DMS 273 (cell line): ENCODE measurements around the gene CER1.
"Not testable (repeated sequence)": the region's sequence is repeated elsewhere in the genome, so short reads cannot be mapped to it uniquely, and the experiment has no call there.

ENCODE experiments used
- DNase-seq: peaks from one replicate; lab custom pipeline; 2025; ENCODE audit not compliant: unreplicated experiment; lab: John Stamatoyannopoulos, UW

The CER1 gene

DNA sequence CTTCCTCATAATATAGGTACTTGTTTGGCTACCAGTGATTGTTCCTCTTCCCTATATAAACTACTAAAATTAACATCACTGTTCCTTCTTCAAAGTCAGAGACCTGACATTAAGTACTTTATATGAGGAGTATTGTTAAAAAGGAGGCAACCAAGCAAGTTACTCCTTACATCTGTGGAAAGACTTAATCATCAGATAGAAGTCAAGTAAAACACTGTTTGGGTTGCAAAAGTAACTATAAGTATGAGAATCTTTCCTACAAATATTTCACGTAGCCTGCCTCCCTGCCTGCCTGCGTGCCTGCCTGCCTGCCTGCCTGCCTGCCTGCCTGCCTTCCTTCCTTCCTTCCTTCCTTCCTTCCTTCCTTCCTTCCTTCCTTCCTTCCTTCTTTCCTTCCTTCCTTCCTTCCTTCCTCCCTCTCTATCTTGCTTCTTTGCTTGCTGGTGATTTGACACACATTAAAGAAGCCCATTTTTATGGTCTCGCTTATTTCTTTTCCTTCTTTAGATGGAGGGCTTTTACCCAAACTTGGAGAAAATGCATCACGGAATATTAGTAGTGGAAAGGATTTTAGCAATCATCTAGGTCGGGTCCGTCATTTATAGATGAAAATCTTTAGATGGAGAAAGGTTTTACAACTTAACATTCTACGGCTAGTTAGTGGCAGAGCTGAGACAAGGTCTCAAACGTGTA lies 3.2 kb downstream of the CER1 start:
- DNase-seq = no peak

DNA sequence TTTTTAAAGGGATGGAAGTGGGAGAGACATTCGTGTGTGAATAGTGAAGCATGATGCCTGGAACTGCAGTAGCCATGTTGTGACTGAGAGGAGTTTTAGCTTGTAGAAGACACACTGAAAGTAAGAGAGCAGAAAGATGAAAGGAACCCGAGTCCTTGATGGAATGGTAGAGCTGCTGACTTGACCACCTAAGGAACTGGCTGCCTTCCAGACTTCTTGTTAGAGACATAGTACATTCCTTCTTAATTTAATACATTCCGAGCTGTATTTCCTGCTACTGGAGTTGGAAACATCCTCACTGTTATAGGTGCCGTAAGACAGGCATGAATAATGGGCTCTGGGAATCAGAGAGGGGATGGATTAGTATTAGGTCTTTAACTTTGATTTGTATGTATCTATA lies 7.4 kb downstream of the CER1 start:
- DNase-seq = no peak

DNA sequence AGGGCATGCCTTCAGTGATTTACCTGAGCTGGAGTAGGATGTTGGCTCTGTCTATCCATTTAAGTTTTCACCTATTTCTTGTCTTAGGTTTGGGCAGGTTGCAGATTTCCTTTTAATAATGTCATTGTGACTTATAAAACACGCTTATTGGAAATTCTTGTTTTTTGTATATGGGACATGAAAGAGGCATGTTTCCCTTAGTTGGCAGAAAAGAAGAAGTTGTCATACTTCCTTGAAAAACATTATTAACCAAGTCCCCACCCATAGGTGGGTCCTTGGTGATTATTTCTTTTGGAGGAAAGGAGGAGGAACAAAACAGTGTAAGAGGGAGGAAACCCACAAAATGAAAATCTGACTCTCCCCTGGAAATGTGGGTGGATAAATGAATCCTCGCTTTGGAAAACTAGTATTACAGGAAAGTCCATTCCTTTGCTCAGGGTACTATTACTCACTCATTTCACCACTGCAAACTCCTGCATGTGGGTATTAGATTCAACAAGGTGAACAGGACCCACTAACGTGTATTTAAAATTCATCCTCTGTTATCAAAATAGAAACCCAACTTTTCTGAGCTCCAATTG lies 9.3 kb downstream of the CER1 start:
- no peak for DNase-seq

DNA sequence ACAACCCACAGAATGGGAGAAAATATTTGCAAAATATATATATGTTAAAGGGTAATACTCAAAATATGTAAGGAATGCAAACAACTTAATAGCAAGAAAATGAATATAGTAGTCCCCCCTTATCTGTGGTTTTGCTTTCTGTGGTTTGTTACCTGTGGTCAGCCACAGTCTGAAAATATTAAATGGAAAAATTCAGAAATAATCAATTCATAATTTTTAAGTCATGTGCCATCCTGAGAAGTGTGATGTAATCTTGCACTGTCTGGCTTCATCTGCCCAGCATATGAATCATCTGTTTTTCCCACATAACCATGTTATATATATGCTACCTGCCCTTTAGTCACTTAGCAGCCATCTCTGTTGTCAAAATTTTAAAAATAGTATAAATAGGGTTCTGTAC lies 11.7 kb downstream of the CER1 start:
- DNase-seq = no peak

DNA sequence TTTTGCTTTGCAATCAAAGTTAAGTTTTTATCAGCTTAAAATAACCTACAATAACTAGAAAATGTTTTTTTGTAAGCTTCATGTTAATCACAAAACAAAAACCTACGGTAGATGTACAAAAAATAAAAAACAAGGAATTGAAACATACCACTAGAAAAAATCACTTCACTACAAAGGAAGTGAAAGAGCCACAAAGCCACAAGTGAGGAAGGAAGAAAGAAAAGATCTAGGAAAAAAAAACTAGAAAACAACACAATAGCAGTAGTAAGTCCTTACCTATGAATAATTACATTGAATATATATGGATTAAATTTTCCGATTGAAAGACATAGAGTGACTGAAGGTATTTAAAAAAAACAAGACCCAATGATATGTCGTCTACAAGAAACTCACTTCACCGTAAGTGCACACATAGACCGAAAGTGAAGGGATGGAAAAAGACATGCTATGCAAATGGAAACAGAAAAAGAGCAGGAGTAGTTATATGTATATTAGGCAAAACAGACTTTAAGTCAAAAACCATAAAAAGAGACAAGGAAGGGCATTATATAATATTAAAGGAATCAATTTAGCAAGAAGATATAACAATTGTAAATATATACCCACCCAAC lies 15.9 kb downstream of the CER1 start:
- DNase-seq = no peak

DNA sequence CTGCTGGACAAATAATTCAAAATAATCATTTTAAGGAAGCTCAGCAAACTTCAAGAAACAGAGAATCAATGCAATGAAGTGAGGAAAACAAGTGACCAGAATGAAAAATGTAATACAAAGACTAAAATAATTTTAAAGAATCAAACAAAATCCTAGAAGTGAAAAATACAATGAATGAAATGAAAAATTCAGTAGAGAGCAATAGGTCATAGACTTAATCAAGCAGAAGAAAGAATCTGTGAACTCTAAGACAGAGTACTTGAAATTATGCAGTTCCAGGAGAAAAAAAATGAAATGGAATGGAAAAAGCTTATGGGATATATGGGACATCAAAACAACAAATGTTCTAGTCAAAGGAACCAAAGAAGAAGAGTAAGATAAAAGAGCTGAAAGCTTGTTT lies 17.5 kb downstream of the CER1 start:
- no peak for DNase-seq

DNA sequence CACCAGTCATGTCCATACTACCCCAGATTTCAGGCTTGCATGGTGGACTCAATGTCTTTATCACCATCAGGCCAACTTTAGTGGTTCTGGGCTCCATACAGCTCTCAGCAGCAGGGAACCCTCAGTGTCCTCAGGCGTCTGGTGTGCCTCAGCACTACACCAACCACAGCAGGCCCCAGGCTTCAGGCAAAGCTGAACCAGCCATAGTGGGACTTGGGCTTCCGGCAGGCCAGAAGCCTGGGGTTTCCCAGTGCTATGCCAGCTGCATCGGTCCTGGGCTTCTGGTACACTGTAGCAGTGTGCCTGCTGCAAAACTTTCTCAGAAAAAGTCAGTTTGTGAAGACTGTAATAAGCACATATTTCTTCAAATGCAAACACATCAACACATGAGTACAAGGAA lies 18.3 kb downstream of the CER1 start:
- DNase-seq = no peak

DNA sequence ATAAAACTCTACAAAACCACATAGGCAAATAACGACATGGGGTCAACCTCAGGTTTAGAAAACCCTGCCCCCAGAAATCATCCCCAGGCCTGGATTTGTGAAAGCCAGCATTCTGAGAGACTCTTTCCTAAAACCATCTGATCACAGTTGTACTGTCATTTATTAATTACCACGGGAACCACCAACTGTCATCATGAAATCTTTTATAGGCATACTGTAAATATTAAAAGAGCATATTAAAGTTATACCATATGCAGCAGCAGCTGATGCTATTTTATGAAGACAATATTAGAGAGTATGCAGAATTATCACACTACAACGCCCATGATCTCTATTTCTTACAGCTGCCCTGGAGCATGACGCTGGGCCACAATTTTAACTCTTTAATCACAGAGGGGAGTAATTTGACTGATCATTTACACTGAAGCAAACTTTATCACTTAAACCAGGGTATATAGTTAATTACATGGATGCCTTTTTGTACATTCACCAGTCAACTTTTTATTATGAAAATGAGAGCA lies 20.3 kb downstream of the CER1 start:
- DNase-seq = no peak

DNA sequence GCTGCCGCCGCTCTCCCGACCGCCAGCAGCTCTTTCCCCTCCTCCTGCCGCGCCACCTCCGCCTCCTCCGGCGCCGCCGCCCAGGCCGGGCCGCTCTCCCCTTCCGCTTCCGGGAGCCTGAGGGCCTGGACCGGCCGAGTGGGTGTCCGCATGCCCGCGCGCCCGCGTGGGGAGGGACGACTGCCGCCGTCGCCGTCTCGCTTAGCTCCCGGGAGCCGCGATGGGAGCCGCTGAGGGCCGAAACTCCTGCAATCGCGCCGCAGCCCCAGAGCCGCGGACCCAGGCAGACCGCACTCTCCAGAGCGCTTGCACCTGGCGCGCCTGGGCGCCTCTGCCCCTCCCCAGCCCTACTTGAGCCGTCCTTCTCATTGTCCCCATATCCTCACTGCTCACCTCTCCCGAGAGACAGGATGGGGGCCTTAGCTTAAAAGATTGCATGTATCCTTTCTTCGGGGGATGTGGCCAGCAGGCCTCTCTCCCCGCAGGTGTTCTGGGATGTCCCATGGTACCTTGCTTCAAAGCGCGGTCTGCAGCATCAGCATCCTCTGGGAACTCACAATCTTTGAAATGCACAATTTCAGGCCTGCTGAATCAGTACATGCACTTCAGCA lies 29.2 kb downstream of the CER1 start, which contains the start of gene ZDHHC21:
Gene ZDHHC21 (minus strand): TSS at position 182 of the 611 bp plus-strand sequence. CDS start 19,092 bp downstream, outside the sequence.
- DNase-seq = peak; percentile 75

DNA sequence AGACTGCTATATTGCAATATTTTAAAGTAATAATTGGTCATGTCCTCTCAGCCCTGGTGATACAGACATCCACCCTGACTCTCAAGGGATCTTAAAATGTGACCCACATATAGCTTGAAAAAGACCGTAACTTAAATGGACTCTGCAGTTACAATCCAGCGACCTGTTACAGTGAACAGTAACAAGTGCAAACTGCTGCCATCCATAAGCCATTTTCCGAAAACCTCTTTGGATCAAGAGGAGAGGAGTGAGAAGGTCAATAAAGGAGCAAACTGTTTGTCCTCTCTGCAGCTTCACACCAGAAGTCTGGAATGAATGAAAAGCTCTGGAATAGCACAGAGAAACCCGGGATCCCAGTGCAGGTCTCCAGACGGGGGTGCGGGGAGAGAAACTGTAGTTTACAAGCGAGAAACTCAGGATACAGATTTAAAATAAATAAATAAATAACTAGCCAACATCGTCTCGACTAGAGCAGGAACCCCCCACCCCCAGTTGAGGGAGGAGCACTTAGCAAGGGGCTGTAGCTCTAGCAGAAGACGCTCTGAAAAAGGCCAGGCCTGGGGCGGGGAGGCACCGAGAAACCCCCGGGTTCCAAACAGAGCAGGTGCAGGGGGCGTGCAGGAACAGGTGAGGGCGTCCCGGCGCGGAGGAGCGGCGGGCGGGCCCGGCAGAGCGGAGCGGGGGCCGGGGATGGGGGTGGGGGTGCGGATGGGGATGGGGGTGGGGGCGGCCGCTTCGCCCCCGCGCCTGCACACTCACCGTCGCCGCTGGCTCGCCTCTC lies 29.9 kb downstream of the CER1 start:
- DNase-seq = peak; percentile 66

DNA sequence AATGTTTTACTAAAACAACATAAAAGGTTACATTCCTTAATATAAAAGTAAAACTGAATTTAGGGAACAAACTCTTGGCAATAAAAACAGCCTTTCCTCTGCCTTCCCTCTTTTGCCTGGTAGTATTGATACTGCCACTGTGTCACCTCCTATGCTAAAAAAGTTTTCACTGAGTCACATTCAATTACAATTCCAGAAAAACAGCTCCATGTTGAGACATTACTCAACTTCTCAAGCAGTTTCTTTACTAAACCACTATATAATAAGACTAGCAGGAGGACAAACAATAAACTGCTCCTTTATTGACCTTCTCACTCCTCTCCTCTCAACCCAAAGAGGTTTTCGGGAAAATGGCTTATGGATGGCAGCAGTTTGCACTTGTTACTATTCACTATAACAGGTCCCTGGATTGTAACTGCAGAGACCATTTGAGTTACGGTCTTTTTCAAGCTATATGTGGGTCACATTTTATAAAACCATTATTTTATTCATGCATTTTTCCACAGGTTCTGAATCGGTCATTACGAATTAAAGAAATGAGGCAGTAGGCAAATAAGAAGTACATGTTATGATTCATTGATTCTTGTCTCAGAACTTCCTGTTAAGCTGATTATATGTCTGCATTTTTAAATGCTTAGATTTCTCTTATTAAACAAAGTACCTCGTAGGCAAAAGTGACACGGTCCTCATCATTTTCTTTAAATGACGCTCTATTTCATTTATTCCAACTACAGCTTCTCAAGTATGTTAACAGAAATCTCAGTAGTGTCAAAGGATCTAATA lies 31.4 kb downstream of the CER1 start:
- DNase-seq = no peak

DNA sequence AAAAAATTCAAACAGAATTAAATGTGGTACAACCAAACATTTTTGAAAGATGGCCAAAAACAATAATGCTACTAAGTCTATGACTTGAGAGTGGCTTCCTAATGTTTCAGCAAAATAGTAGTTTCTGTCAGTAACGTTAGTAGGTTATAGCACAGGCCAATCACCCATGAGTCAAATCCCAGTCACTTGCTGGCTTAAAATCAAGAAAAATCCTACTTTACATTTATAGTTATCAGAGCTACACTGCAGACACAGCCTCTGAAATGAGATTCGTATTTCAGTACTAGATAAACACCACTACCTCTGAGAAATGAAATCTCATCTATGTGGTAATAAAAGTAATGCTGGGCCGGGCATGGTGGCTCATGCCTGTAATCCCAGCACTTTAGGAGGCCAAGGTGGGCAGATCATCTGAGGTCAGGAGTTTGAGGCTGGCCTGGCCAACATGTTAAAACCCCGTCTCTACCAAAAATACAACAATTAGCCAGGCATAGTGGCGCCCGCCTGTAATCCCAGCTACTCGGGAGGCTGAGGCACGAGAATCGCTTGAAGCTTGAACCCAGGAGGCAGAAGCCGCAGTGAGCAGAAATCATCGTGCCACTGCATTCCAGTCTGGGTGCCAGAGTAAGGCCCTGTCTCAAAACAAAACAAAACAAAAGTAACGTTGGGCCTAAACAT lies 35.4 kb downstream of the CER1 start:
- DNase-seq = no peak

DNA sequence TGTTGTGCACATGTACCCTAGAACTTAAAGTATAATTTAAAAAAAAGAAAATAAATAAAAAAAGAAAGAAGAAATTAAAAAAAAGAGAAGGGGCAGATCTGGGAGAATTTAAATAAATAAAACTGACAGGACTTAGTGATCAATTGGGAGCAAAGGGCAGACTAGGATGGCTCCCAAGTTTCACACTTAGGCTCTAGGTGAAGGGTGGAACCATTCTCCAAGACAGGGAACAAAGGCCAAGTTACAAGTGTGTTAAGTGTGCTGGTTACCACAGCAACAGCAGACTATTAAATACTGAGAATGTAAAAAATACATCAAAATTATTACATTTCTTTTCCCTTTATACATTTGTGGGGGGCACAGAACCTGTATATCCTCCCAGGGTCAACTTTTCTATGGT lies 36.4 kb downstream of the CER1 start:
- DNase-seq = no peak

DNA sequence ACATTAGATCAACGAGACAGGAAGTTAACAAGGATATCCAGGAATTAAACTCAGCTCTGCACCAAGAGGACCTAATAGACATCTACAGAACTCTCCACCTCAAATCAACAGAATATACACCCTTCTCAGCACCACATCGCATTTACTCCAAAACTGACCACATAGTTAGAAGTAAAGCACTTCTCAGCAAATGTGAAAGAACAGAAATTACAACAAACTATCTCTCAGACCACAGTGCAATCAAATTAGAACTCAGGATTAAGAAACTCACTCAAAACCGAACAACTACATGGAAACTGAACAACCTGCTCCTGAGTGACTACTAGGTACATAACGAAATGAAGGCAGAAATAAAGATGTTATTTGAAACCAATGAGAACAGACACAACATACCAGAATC lies 39.9 kb downstream of the CER1 start:
- DNase-seq = not testable (repeated sequence)

DNA sequence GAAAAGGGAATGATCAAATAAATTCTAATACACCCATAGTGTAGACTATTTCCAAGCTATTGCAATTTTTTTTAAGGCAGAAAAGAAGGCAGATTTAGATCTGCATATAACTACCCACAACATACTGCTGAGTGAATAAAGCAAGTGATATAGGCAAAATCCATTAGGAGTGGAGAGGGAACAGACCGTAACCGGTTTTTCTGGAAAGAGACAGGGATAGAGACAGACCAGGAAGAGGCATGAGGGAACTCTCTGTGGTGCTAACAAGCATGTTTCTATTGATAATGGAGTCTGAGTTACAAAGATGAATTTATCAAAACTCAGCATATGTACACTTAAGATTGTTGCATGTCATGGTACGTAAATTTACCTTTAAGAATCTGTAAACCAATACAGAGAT lies 43.8 kb downstream of the CER1 start:
- DNase-seq = no peak

DNA sequence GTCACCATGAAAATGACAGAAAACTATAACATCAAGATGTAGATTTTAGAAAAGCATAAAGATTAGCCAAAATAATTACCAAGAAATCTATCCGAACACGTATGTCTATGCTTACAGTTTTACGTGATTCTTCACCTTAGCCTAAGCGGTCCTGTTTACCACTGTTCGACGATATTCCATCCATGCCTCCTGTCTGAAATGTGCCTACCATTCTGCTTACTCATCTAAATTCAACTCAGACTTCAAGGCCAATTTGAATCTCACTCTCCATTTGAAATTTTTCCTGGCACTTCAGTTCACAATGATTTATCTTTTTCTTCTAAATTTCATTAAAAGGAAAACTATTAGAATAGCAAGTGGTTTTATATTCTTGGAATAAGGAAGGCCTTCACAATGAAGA lies 44.7 kb downstream of the CER1 start:
- DNase-seq = no peak

DNA sequence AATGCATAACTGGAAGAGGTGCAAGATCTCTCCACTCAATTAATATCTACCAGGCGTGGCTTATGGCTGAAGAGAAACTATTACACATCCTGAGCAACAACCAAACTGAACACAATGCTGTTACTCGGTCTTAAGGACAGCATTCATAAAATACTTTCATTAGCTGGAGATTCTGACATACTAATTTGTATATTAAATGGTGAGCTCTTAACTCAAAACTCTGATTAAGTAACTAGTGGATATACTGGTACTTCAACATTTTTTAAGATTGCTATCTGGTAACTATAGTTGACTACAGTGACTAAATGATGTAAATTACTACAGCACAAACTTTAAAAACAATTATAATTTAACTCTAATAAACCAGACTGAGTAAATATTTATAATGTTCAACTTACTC lies 45.1 kb downstream of the CER1 start:
- DNase-seq = no peak

DNA sequence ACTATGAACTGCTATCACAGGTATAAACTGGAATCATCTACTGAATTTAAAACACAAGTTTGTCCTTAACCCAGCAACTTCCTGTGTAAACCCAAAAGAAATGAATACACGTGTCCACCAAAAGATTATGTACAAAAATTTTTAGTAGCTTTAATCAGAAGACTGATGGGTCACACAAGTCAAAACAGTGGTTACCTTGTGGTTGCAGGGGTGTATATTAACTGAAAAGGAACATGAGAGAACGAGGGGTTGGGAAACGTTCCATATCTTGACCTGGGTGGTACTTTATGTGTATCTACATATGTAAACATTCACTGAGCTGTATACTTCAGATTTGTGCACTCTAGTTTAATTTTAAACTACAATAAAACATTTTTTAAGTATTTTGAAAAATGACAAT lies 47.9 kb downstream of the CER1 start:
- DNase-seq = no peak

DNA sequence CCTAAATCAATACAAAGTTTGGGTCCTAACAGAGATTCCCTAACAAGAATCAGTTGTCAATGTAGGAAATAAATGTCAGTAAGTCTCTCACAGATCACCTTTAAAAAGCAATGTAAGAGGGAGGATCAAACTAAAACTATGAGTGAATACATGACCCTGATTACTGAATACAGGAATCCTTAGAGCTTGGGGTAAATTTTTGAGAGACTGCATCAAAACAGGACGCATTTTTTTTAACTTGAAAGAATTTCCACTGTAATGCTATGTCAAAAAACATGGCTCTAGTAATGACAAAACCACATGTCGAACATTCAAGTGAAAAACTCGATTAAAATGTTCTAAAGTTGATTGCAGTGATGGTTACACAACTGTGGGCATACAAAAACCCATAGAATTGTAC lies 51.2 kb downstream of the CER1 start:
- DNase-seq = no peak

DNA sequence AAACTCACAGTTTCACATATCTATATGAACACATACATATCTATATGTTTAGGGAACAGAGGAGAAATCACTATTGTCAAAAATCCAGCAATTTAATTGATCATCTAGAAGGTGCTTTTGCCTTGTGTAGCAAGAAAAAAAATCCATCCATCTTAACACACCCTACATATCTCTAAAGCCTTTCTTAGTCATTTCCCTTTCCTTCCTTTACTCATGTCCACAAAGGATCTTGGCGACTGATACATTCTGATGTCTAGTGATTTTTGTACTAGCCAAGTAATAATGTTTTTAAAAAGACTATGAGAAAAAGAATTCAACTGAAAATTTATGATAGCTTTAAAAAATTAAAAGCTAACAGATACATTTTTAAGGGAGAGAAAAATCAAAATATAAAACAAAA lies 51.8 kb downstream of the CER1 start:
- no peak for DNase-seq
